Left forelimb (tissue), 1 donor: ENCODE measurements around the gene AOAH.

Experiments used
- DNase-seq: peaks from one replicate; pipeline ENCODE4 v3.0.0-alpha.2; 2018; ENCODE audit warnings: low spot score

Gene AOAH

GRCh38 chr7:36630112-36630650 is 94.1 kb downstream of the AOAH start:
- DNase-seq: no peak

DNA sequence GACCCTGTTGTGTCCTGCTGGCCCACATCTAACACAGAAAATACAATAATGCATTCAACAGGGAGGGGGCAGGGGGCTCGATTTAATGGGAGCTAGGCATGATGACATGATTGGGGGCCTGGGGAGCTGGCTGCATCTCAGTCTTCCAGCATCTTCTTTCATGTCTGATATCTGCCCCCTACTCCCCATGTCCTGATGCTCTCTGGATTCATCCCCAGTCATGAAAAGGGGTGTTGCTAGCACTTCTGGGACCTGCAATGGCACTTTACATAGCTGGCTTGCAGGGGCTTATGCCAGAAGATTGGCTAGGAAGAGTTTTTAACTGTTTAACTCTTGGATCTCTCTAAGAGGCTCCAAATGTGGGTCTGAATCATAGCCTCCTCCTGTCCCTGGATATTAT is 94.9 kb downstream of the AOAH start:
- DNase-seq: no peak

GRCh38 chr7:36627836-36628235 is 96.5 kb downstream of the AOAH start:
- no peak for DNase-seq

DNA sequence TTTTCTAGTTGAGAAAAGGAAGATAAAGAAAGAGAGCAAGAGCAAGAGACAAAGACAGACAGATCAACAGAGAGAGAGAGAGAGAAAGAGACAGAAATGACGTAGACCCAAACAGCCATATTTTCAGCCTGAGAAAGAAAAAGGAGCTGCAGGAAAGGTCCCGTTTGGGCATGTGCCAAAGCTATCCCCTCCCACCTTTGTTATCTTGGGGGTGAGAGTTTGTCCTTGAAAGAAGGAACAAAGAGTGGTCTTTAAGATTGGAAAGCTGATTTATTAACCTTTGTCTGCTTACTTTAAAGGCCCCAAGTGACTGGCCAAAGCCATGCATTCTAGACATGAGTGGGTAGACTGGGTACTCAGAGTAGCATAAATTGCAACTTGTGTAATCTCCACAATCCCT is 98.2 kb downstream of the AOAH start:
- no peak for DNase-seq

GRCh38 chr7:36625247-36625646 is 99.0 kb downstream of the AOAH start:
- DNase-seq: no peak

- DNase-seq: no peak
Measured at GRCh38 chr7:36623247-36623646, 101.0 kb downstream of the AOAH start.

GRCh38 chr7:36621396-36621795 is 102.9 kb downstream of the AOAH start:
- no peak for DNase-seq

GRCh38 chr7:36620166-36620708 is 104.1 kb downstream of the AOAH start:
- DNase-seq: no peak

- no peak for DNase-seq
Measured at GRCh38 chr7:36617408-36617807, 106.9 kb downstream of the AOAH start.

DNA sequence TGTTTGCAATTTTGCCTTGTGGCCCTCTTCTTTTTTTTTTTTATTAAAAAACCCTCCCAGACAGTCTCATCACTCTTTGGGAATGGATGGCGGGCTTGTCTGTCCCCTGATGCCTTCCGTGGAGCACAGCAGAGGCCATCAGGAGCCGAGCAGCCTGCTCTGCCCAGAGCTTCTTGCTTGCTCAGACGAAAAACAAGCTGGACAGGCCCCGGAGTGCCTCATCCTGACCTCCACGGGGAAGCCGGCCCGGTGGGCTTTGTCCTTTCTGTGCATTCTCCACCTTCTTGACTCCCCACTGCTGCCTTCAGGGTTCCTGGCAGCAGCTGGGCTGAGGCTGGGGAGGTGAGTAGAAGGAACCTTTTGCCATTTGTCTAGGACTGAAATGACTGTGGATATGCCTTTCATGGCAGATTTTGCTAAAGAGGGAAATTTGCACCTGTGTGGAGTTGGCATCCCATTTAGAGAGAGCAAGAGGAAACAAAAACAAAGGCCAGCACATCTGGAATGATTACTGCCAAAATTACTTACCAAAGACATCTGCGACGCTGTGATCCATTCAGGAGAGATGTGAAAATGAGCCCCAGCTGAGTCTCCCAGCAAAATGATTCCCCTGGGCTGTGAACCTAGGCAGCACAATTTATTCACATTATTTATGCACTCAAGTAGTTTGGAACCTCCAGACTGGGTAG is 108.3 kb downstream of the AOAH start:
- no peak for DNase-seq

DNA sequence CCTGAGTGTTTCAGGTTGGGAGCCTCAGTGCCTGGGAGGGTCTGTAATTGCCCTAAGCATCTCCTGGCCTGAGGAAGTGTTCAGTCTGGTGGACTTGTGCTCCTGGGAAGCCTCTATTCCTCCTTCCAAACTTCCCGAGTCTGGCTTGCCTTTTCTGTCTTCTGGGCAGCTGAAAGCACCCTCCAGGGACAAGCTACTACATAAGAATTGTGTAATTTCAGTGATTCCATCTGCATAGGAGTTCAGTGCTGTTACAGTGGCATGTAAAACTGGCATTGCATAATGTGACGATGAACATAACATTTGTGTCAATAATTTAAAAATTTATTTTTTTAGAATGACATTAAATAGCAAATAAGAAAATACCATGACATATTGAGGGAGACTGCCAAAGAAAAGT is 109.3 kb downstream of the AOAH start:
- DNase-seq: no peak

GRCh38 chr7:36613031-36613614 is 111.2 kb downstream of the AOAH start:
- DNase-seq: no peak

GRCh38 chr7:36611703-36612102 is 112.6 kb downstream of the AOAH start:
- DNase-seq: no peak

DNA sequence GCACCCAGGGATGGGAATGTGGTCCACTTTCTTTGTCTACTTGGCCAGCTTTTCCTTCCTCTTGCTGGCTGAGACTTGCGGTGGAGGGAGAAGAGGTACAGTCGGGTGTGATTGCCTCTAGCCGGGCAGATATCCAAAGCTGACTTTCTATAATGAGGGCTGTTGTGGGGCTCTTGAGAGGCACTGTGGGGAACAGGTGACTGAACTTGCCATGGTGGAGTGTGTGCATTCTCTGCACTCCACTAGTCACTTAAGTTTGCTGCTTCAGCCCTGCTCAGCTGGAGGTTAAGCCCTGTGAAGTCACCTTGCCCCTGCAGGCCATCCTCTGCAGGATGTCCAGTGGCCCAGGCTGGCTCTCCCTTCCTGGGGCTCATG is 116.6 kb downstream of the AOAH start:
- DNase-seq: no peak

GRCh38 chr7:36606976-36607720 is 117.1 kb downstream of the AOAH start:
- DNase-seq: no peak

- DNase-seq: no peak
Measured at GRCh38 chr7:36606153-36606975, 117.9 kb downstream of the AOAH start.

DNA sequence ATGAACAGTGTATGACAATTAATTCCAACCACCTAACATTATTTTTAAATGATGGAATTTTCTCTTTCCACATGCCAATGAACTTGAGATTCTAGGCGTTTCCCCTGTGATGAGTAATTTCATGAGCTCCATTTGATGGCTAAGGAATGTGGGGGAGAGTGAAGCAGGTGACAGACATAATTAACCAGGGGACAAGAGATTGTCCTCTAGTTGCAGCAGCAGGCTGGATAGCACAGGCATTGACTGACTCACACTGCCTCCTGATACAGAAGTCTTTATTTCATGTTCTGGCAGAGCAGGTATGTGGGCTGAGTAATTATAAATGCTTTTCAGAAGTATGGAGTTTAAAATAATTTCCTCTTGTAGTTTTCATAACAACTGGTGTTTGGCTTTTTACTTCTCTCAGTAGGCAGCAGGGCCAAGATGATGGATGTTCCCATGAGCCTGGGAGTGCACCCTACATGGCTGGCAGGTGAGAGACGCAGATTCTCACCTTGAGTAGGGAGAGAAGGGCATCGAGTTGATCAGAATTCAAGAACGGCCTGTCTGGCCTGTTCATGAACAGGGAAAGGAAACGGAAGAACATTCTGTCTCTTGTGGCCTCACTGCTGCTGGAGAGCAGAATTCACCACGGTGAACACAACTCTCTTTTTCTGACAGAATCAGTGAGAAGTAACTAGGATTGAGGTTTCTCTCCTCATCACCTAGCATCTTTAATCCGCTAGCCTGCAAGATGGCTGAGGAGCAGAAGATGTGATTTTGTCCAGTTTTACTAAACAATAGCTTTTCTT is 118.8 kb downstream of the AOAH start:
- DNase-seq: no peak

- no peak for DNase-seq
Measured at GRCh38 chr7:36604806-36605205, 119.5 kb downstream of the AOAH start.

GRCh38 chr7:36602934-36603887 is 121.1 kb downstream of the AOAH start:
- no peak for DNase-seq

DNA sequence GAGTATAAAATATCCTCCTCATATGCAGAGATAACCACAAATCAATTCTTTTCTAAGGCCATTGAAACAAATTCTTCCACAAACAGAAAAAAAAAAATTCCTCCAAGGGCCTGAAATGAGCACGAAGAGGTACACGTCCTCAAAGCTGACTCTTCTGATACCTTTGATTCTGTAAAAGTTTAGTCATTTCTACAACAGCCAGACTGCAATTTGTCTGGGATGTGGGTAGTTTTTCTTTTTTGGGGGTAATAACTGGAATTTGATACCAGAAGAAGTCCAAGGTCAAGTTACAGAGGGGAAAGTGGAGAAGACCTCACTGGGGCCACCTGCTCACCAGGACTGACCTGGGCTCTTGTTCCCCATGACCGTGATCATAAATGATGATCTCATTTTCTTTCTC is 121.8 kb downstream of the AOAH start:
- DNase-seq: no peak
